Fibroblast of lung (primary cell): ENCODE results near the gene ZNF568. TPM values are rescaled to one million over a fixed set of nuclear protein-coding genes. Genes with fewer than 3 reads are reported as not detected.

ENCODE experiments used
- DNase-seq, 2 donors: peaks; one replicate each; pipeline versions ENCODE4 v3.0.0 to v3.0.0-alpha.2; 2010; ENCODE audit warnings: low read depth in 2 of 2
- H2AFZ ChIP-seq: 2 replicates; pipeline ENCODE4 v1.5.1; 2012; ENCODE audit warnings: low read length, control low read depth, inconsistent platforms
- H3K27ac ChIP-seq: 2 replicates; pipeline ENCODE4 v1.5.1; 2011; ENCODE audit warnings: low read length, control low read depth; ENCODE audit not compliant: insufficient read depth
- H3K27me3 ChIP-seq: 2 replicates; pipeline ENCODE4 v1.5.1; 2011; ENCODE audit warnings: mild to moderate bottlenecking, low read length; ENCODE audit not compliant: control insufficient read depth, insufficient read depth
- H3K36me3 ChIP-seq: 2 replicates; pipeline ENCODE4 v1.5.1; 2011; ENCODE audit warnings: low read length; ENCODE audit not compliant: control insufficient read depth, insufficient read depth
- H3K4me1 ChIP-seq: 2 replicates; pipeline ENCODE4 v1.5.1; 2011; ENCODE audit warnings: low read length; ENCODE audit not compliant: control insufficient read depth, insufficient read depth; ENCODE audit errors: extremely low read depth
- H3K4me2 ChIP-seq: 2 replicates; pipeline ENCODE4 v1.5.1; 2011; ENCODE audit warnings: low read length, control low read depth; ENCODE audit not compliant: insufficient read depth; ENCODE audit errors: extremely low read depth
- H3K4me3 ChIP-seq, 4 experiments: fragments of 200-600 bp in 1 of 4; sonication (generic) in 1 of 4; replicated peaks in 1 of 4; 2 replicates each; pipeline ENCODE4 v1.5.1; 2011 to 2016; ENCODE audit warnings: low read length in 4 of 4, low read depth in 3 of 4, mild to moderate bottlenecking in 3 of 4, control low read depth in 2 of 4, inconsistent platforms in 1 of 4, mixed read lengths in 1 of 4; ENCODE audit not compliant: insufficient read depth in 1 of 4; ENCODE audit errors: control extremely low read depth in 1 of 4
- H3K79me2 ChIP-seq: 2 replicates; pipeline ENCODE4 v1.5.1; 2012; ENCODE audit warnings: mild to moderate bottlenecking, low read length, inconsistent platforms; ENCODE audit not compliant: control insufficient read depth, insufficient read depth
- H3K9ac ChIP-seq: 2 replicates; pipeline ENCODE4 v1.5.1; 2011; ENCODE audit warnings: mild to moderate bottlenecking, low read length, control low read depth; ENCODE audit not compliant: insufficient read depth
- H3K9me3 ChIP-seq: 2 replicates; pipeline ENCODE4 v1.5.1; 2012; ENCODE audit warnings: low read depth, low read length; ENCODE audit not compliant: control insufficient read depth, insufficient read depth
- H4K20me1 ChIP-seq: 2 replicates; pipeline ENCODE4 v1.5.1; 2011; ENCODE audit warnings: low read length; ENCODE audit not compliant: control insufficient read depth, insufficient read depth; ENCODE audit errors: extremely low read depth
- EZH2 ChIP-seq: IDR thresholded peaks from 2 replicates; pipeline ENCODE4 v1.5.1; 2012; ENCODE audit warnings: low read length, control low read depth, mild to moderate bottlenecking; ENCODE audit errors: missing control alignments
- polyA plus RNA-seq, 2 donors: library from polyadenylated mRNA; depleted of rRNA in 1 of 2; stranded (reverse) in 1 of 2; unstranded in 1 of 2; fragments of >200 nt; gene quantifications; 2 replicates each; pipeline ENCODE4 v1.2.1, GENCODE V29; 2011 to 2012; ENCODE audit warnings: missing spikeins in 1 of 2
- total RNA-seq: library from RNA; depleted of rRNA; stranded (reverse); fragments of >200 nt; gene quantifications from 2 replicates; pipeline ENCODE4 v1.2.1, GENCODE V29; 2014
- TF ChIP-seq, protein P1 (sequence below), 2 donors: IDR thresholded peaks in 1 of 2; conservative IDR thresholded peaks in 1 of 2; 1 replicate in 1 of 2; 2 replicates in 1 of 2; pipeline ENCODE4 v1.5.1; 2011 to 2012; ENCODE audit warnings: low read length in 2 of 2, control low read depth in 1 of 2, inconsistent platforms in 1 of 2, low read depth in 1 of 2, mild to moderate bottlenecking in 1 of 2

ZNF568 gene
- total and polyA plus RNA-seq, 2 donors (not counting 1 experiment from before 2014, with no cell fraction given): 9.0 to 33.2 TPM

DNA sequence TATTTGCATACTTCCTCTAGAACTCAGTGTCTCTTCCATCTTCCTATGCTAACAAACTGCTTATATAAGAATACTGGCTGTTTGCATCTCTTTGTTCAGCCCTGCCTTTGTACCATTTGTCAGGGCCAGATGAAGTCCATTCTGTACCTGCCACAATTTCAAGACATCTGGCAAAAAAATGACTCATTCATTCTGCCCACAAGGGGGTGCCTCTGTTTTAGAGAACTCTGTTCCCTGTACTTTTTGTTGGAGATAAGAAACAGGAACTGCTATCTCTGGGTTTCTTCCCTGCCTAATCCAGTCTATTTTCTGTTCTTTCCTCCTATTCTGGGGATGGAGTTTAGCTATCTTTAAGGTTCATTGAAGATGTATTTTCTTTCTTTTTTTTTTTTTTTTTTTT lies 23.0 kb downstream of the ZNF568 start:
- Histone ChIP-seq H3K4me2 (no peak overlapping the region), H2AFZ (no peak overlapping the region), H3K4me1 (no peaks in the 10 kb centered on the region), H3K4me3 (no peak overlapping the region), H3K9me3 (no peaks in the 10 kb centered on the region), H4K20me1 (no peaks in the 10 kb centered on the region), H3K27me3 (no peaks in the 10 kb centered on the region), H3K36me3 (peaks cover 3% of the 10 kb centered on the region), H3K9ac (no peak overlapping the region), H3K27ac (no peak overlapping the region), H3K79me2 (no peaks in the 10 kb centered on the region)
- no peak for TF ChIP-seq EZH2
- TF ChIP-seq, protein P1, sequence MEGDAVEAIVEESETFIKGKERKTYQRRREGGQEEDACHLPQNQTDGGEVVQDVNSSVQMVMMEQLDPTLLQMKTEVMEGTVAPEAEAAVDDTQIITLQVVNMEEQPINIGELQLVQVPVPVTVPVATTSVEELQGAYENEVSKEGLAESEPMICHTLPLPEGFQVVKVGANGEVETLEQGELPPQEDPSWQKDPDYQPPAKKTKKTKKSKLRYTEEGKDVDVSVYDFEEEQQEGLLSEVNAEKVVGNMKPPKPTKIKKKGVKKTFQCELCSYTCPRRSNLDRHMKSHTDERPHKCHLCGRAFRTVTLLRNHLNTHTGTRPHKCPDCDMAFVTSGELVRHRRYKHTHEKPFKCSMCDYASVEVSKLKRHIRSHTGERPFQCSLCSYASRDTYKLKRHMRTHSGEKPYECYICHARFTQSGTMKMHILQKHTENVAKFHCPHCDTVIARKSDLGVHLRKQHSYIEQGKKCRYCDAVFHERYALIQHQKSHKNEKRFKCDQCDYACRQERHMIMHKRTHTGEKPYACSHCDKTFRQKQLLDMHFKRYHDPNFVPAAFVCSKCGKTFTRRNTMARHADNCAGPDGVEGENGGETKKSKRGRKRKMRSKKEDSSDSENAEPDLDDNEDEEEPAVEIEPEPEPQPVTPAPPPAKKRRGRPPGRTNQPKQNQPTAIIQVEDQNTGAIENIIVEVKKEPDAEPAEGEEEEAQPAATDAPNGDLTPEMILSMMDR (conservative IDR thresholded peaks at IDR 0.05 in 1 of 2, IDR thresholded peaks at IDR 0.05 in 1 of 2; ENCODE audit: low read depth in 1 of 2, low read length in 2 of 2): no peak
- DNase-seq: no peak

DNA sequence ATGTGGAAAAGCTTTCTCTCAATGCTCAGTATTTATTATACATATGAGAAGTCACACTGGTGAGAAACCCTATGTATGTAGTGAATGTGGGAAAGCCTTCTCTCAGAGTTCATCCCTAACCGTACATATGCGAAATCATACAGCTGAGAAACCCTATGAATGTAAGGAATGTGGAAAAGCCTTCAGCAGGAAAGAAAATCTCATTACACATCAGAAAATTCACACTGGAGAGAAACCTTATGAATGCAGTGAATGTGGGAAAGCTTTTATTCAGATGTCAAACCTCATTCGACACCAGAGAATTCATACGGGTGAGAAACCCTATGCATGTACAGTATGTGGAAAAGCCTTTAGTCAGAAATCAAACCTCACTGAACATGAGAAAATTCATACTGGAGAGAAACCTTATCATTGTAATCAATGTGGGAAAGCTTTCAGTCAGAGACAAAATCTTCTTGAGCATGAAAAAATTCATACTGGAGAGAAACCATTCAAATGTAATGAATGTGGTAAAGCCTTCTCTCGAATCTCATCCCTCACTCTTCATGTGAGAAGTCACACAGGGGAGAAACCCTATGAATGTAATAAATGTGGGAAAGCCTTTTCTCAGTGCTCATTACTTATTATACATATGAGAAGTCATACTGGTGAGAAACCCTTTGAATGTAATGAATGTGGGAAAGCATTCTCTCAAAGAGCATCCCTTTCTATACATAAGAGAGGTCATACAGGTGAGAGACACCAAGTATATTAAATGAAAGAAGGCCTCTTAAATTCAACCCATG lies 34.4 kb downstream of the ZNF568 start:
- H3K4me1 ChIP-seq: no peaks in the 10 kb centered on the region
- no peak overlapping the region for H3K4me3 ChIP-seq
- H3K27ac ChIP-seq: no peak overlapping the region
- H3K36me3 ChIP-seq: no peaks in the 10 kb centered on the region
- H4K20me1 ChIP-seq: no peaks in the 10 kb centered on the region
- no peaks in the 10 kb centered on the region for H3K27me3 ChIP-seq
- TF ChIP-seq, protein P1 (conservative IDR thresholded peaks at IDR 0.05 in 1 of 2, IDR thresholded peaks at IDR 0.05 in 1 of 2; ENCODE audit: low read depth in 1 of 2, low read length in 2 of 2): no peak
- no peak for TF ChIP-seq EZH2
- no peak overlapping the region for H2AFZ ChIP-seq
- no peaks in the 10 kb centered on the region for H3K79me2 ChIP-seq
- no peak overlapping the region for H3K4me2 ChIP-seq
- DNase-seq: no peak
- H3K9me3 ChIP-seq: peaks cover 3% of the 10 kb centered on the region
- H3K9ac ChIP-seq: no peak overlapping the region

- Histone ChIP-seq H3K27me3 (no peaks in the 10 kb centered on the region), H3K9ac (no peak overlapping the region), H3K4me1 (no peaks in the 10 kb centered on the region)
Measured at GRCh38 chr19:36962346-36962745, 46.2 kb downstream of the ZNF568 start.

More at GRCh38 chr19:36962346-36962745, 46.2 kb downstream of the ZNF568 start:
- TF ChIP-seq, protein P1 (conservative IDR thresholded peaks at IDR 0.05 in 1 of 2, IDR thresholded peaks at IDR 0.05 in 1 of 2; ENCODE audit: low read depth in 1 of 2, low read length in 2 of 2): no peak
- TF ChIP-seq EZH2: no peak
- H3K27ac ChIP-seq: no peak overlapping the region
- H3K36me3 ChIP-seq: no peaks in the 10 kb centered on the region
- H3K4me3 ChIP-seq: no peak overlapping the region
- no peaks in the 10 kb centered on the region for H3K9me3 ChIP-seq
- no peaks in the 10 kb centered on the region for H4K20me1 ChIP-seq
- no peak overlapping the region for H2AFZ ChIP-seq
- H3K79me2 ChIP-seq: no peaks in the 10 kb centered on the region
- no peak overlapping the region for H3K4me2 ChIP-seq
- DNase-seq: no peak
